H1 (cell line): ENCODE measurements around the gene CD72. TPM values are rescaled to one million over a fixed set of nuclear protein-coding genes. Genes with fewer than 3 reads are reported as not detected.
A peak's percentile ranks its signal among the peaks of the same experiment; 100 is the strongest.

Experiments used
- BRCA1 ChIP-seq: IDR thresholded peaks from 2 replicates; pipeline ENCODE4 v1.6.1; 2012; ENCODE audit warnings: low read depth, low read length, improper control_type of control experiment
- CBX8 ChIP-seq: fragments of 300-800, 300-1000 bp; sonication (generic); IDR thresholded peaks from 2 replicates; pipeline ENCODE4 v1.7.1; 2016; ENCODE audit warnings: low read depth, low read length, borderline replicate concordance
- CHD1 ChIP-seq: IDR thresholded peaks from 2 replicates; pipeline ENCODE4 v1.6.1; 2012; ENCODE audit warnings: low read depth, low read length, improper control_type of control experiment
- CTCF ChIP-seq, 3 experiments: IDR thresholded peaks; 1 replicate in 2 of 3; 2 replicates in 1 of 3; pipeline versions ENCODE4 v1.5.1 to v1.6.1; 2011; ENCODE audit warnings: low read length in 3 of 3, mild to moderate bottlenecking in 3 of 3, inconsistent platforms in 2 of 3, low read depth in 1 of 3, moderate library complexity in 1 of 3; ENCODE audit not compliant: insufficient read depth in 1 of 3; ENCODE audit errors: control extremely low read depth in 1 of 3
- E2F6 ChIP-seq: IDR thresholded peaks from 2 replicates; pipeline ENCODE4 v1.6.1; 2012; ENCODE audit warnings: inconsistent platforms
- GABPA ChIP-seq: IDR thresholded peaks from 2 replicates; pipeline ENCODE4 v1.6.1; 2011; ENCODE audit warnings: mild to moderate bottlenecking, low read length, moderate library complexity, borderline replicate concordance; ENCODE audit not compliant: insufficient read depth
- JUN ChIP-seq: IDR thresholded peaks from 2 replicates; pipeline ENCODE4 v1.6.1; 2011; ENCODE audit warnings: low read depth, mild to moderate bottlenecking, improper control_type of control experiment, low read length
- JUND ChIP-seq: IDR thresholded peaks from 2 replicates; pipeline ENCODE4 v1.6.1; 2011; ENCODE audit warnings: mild to moderate bottlenecking, improper control_type of control experiment, low read length
- KDM5A ChIP-seq: fragments of 200-600 bp; IDR thresholded peaks from 2 replicates; pipeline ENCODE4 v1.7.1; 2012; ENCODE audit warnings: mild to moderate bottlenecking, low read length, inconsistent platforms, mixed read lengths
- MAFK ChIP-seq: IDR thresholded peaks from 2 replicates; pipeline ENCODE4 v1.6.1; 2012; ENCODE audit warnings: low read depth, mild to moderate bottlenecking, improper control_type of control experiment, low read length
- MAX ChIP-seq: IDR thresholded peaks from 2 replicates; pipeline ENCODE4 v1.6.1; 2012; ENCODE audit warnings: inconsistent platforms
- NANOG ChIP-seq: IDR thresholded peaks from 2 replicates; pipeline ENCODE4 v1.6.1; 2011; ENCODE audit warnings: low read length, low read depth, mild to moderate bottlenecking, inconsistent platforms; ENCODE audit not compliant: insufficient read depth, poor library complexity, severe bottlenecking
- POLR2AphosphoS5 ChIP-seq: IDR thresholded peaks from 2 replicates; pipeline ENCODE4 v1.6.1; 2011; ENCODE audit warnings: low read depth, low read length
- POU5F1 ChIP-seq: IDR thresholded peaks from 2 replicates; pipeline ENCODE4 v1.6.1; 2011; ENCODE audit warnings: low read depth, mild to moderate bottlenecking, low read length, moderate library complexity
- RXRA ChIP-seq: IDR thresholded peaks from 2 replicates; pipeline ENCODE4 v1.6.1; 2011; ENCODE audit warnings: low read depth, mild to moderate bottlenecking, low read length, moderate library complexity; ENCODE audit not compliant: insufficient read depth
- SIRT6 ChIP-seq: IDR thresholded peaks from one replicate; pipeline ENCODE4 v1.7.1; 2012; ENCODE audit warnings: low read length, inconsistent platforms
- SP1 ChIP-seq: IDR thresholded peaks from 2 replicates; pipeline ENCODE4 v1.6.1; 2011; ENCODE audit warnings: low read depth, low read length
- SRF ChIP-seq: IDR thresholded peaks from 2 replicates; pipeline ENCODE4 v1.6.1; 2011; ENCODE audit warnings: mild to moderate bottlenecking, low read depth, low read length, moderate library complexity
- TAF1 ChIP-seq: IDR thresholded peaks from 2 replicates; pipeline ENCODE4 v1.6.1; 2011; ENCODE audit warnings: mild to moderate bottlenecking, low read depth, low read length
- TAF7 ChIP-seq: optimal IDR thresholded peaks from 2 replicates; pipeline ENCODE3; 2011; ENCODE audit warnings: low read depth, mild to moderate bottlenecking, inconsistent platforms, low read length, moderate library complexity, borderline replicate concordance
- TEAD4 ChIP-seq: IDR thresholded peaks from 2 replicates; pipeline ENCODE4 v1.6.1; 2012; ENCODE audit warnings: low read depth, low read length, inconsistent platforms, mixed read lengths
- polyA plus RNA-seq, 7 experiments: library from polyadenylated mRNA; depleted of rRNA in 3 of 7; stranded (reverse) in 5 of 7; unstranded in 2 of 7; fragments of >200 nt in 5 of 7; fragments of 200-250 nt in 2 of 7; gene quantifications; 1 replicate in 5 of 7; 2 replicates in 1 of 7; 4 replicates in 1 of 7; pipeline versions ENCODE4 v1.2.1 to v1.2.3, GENCODE V29; 2011 to 2013; ENCODE audit warnings: missing spikeins in 2 of 7, mixed read lengths in 2 of 7
- total RNA-seq: library from RNA; stranded (reverse); fragmentation: NEBNext Ultra II Directional; extraction: Animal tissue kit (Norgen Biotek cat#: 25700); gene quantifications from 2 replicates; pipeline ENCODE4 v1.2.1, GENCODE V29; 2021

The CD72 gene
- total and polyA plus RNA-seq, 2 of the 8 experiments (the other 6 are each of a cell fraction or from before 2014, with no cell fraction given), result 4.0 to 4.5 TPM

- TF ChIP-seq RXRA (no peak), CTCF (IDR thresholded peaks at IDR 0.05; ENCODE audit: control extremely low read depth in 1 of 3, insufficient read depth in 1 of 3, low read depth in 1 of 3, low read length in 3 of 3) (peak in 2 of 3 experiments; percentile 18 to 33; a peak in 3 of 4 replicates), TEAD4 (no peak), SP1 (no peak), MAFK (no peak), POU5F1 (no peak), CHD1 (no peak), NANOG (no peak), MAX (no peak; the same call in 1 of the 2 replicates), SRF (no peak), TAF7 (no peak), JUN (no peak), GABPA (peak; percentile 83), KDM5A (no peak), E2F6 (no peak), BRCA1 (no peak), POLR2AphosphoS5 (peak; percentile 31; the same call in 1 of the 2 replicates), JUND (peak; percentile 52; the same call in 1 of the 2 replicates), CBX8 (no peak), TAF1 (peak; percentile 47; the same call in 1 of the 2 replicates), SIRT6 (no peak)
Observed at GRCh38 chr9:35616681-35617459, 1.3 kb downstream of the CD72 start (continued).
